Fibroblast of the aortic adventitia (primary cell): ENCODE data around the gene D2HGDH. TPM values are rescaled to one million over a fixed set of nuclear protein-coding genes. Genes with fewer than 3 reads are reported as not detected.
"Not testable (repeated sequence)": the region's sequence is repeated elsewhere in the genome, so short reads cannot be mapped to it uniquely, and the experiment has no call there.

Source experiments
- DNase-seq: peaks from one replicate; pipeline ENCODE4 v3.0.0-alpha.2; 2010; ENCODE audit warnings: low read depth
- H3K4me3 ChIP-seq: 2 replicates; pipeline ENCODE4 v1.5.1; 2011; ENCODE audit warnings: low read depth, mild to moderate bottlenecking, control low read depth, low read length, moderate library complexity
- total RNA-seq: library from RNA; depleted of rRNA; stranded (reverse); fragments of >200 nt; gene quantifications from 2 replicates; pipeline ENCODE4 v1.2.3, GENCODE V29; 2012; ENCODE audit warnings: low replicate concordance
- TF ChIP-seq, protein P1 (sequence below): IDR thresholded peaks from 2 replicates; pipeline ENCODE4 v1.5.1; 2011; ENCODE audit warnings: mild to moderate bottlenecking, low read length, control low read depth, inconsistent platforms; ENCODE audit not compliant: insufficient read depth

D2HGDH gene
- total RNA-seq, 1 donor, result 9.3 TPM

DNA sequence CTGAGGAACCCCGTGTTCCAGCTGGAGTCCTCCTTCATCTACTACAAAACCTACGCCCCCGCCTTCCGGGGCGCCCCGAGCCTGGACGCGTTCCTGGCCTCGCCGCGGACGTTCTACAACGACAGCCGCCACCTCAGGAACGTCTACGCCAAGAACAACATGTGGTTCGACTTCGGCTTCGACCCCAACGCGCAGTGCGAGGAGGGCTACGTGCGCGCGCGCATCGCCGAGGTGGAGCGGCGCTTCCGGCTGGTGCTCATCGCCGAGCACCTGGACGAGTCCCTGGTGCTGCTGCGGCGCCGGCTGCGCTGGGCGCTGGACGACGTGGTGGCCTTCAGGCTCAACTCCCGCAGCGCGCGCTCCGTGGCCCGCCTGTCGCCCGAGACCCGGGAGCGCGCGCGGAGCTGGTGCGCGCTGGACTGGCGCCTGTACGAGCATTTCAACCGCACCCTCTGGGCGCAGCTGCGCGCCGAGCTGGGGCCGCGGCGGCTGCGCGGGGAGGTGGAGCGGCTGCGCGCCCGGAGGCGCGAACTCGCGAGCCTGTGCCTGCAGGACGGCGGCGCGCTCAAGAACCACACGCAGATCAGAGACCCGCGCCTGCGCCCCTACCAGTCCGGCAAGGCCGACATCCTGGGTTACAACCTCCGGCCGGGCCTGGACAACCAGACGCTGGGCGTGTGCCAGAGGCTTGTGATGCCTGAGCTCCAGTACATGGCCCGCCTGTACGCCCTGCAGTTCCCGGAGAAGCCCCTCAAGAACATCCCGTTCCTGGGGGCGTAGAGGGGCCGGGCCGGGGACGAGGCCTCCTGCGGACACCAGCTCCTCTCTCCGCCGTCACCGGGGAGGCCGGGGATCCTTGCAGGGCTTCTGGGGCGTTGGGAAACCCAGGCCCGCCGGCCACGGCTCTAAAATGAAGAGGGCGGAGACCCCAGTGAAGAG, 69.2 kb downstream of the D2HGDH start:
- peak overlapping the region; percentile 53 for H3K4me3 ChIP-seq
- TF ChIP-seq, protein P1, sequence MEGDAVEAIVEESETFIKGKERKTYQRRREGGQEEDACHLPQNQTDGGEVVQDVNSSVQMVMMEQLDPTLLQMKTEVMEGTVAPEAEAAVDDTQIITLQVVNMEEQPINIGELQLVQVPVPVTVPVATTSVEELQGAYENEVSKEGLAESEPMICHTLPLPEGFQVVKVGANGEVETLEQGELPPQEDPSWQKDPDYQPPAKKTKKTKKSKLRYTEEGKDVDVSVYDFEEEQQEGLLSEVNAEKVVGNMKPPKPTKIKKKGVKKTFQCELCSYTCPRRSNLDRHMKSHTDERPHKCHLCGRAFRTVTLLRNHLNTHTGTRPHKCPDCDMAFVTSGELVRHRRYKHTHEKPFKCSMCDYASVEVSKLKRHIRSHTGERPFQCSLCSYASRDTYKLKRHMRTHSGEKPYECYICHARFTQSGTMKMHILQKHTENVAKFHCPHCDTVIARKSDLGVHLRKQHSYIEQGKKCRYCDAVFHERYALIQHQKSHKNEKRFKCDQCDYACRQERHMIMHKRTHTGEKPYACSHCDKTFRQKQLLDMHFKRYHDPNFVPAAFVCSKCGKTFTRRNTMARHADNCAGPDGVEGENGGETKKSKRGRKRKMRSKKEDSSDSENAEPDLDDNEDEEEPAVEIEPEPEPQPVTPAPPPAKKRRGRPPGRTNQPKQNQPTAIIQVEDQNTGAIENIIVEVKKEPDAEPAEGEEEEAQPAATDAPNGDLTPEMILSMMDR, result no peak
- peak; percentile 44 for DNase-seq

DNA sequence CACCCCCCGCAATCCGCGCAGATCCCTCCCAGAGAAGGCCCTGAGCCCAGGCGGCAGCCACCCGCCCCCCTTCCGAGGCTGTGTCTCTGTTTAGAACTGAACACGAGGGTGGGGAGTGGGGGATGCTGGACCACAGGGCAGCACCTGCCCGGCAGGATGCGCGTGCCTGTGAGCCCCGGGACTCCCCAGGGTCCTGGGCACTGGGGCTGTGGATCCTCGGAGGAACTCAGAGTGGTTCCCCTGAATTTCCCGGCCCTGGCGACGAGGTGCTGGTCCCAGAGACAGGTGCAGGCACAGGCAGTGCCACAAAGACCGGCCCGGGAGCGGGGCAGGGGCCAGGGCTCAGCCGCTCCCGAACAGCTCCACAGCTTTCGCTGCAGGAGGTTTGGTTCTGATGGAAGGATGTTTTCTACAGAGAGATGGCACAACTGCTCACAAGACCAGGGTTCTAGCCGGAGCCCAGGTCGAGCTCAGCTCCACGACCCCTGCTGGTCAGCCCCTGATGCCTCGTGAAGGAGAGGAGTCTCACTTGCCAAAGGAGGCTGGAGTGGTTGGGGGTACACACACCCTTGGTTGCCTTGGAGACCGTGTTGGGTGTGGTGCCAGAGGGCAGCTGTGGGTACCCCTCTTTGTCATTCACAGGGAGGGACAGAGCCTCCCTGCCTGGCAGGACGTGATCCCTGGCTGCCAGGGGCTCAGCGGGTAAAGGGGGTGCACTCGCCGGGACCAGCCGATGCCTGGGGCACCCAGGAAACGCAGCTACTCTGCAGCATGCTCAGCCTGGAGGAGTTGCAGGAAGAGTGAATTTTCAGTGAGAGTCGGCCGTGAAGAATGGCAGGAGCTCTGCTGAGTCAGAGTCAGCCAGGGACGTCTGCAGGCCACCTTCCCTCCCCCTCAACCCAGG, 70.1 kb downstream of the D2HGDH start:
- DNase-seq, result no peak
- H3K4me3 ChIP-seq, result peak overlapping the region; percentile 53
- TF ChIP-seq, protein P1, result no peak

DNA sequence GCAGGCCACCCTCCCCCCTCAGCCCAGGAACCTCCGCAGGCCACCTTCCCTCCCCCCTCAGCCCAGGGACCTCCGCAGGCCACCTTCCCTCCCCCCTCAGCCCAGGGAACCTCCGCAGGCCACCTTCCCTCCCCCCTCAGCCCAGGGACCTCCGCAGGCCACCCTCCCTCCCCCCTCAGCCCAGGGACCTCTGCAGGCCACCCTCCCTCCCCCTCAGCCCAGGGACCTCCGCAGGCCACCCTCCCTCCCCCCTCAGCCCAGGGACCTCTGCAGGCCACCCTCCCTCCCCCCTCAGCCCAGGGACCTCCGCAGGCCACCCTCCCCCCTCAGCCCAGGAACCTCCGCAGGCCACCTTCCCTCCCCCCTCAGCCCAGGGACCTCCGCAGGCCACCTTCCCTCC, 71.8 kb downstream of the D2HGDH start:
- not testable (repeated sequence) for DNase-seq, H3K4me3 ChIP-seq

DNA sequence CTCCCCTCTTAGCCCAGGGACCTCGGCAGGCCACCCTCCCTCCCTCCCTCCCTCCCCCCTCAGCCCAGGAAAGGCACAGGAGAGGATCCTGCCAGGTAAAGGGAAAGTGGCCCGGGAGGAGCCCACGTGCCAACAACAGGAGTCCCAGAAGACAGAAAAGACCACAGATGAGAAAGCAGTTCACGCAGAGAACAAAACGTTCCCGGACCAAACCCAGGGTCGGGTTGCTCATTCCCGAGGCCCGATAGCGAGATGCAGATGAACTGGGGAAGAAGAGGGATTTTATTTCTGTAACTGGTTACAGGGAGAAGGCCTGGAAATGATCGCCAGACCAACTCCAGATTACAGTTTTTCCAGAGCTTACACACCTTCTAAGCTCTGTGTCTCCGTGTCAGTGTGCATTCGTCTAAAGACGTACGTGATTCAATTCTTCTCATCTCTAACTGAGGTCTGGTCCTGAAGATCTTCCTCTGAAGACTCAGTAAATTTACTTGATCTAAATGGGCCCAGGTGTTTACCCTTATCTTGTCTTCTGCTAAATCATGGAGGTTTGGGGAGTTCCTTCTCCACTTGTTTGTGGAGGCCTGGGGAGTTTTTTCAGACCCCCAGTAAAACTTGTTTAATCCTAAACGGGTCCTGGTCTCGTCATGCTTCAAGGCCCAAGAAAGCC, 73.8 kb downstream of the D2HGDH start:
- TF ChIP-seq, protein P1, result no peak
- no peak overlapping the region for H3K4me3 ChIP-seq
- DNase-seq, result no peak

DNA sequence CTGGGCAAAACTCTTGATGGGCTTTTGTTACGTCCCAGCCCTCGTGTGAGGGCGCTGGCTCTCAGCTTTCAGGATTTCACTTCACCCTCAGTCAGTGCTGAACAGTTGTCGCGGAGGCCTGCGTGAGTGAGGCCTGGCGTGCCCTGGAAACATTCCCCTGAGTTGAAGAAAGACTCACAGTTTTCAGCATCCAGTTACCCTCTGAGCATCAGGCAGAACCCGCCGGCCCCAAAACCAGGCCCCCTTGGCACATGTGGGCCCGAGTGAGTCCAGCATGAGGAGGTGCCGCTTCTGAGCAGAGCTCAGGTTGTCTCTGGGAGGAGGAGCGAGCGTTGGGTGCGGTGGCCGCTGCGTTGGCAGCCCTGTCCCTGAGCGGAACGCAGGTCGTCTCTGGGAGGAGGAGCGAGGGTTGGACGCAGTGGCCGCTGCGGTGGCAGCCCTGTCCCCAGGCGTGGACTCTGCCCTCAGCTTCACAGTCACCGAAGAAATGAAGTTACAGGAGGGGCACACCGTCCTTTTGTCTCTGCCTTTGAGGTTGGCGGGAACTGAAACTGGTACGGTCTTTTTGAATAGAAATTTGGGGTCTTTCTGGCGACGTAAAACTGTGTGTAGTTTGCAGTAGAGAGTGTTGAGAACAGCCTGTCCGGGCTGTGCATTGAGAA, 74.4 kb downstream of the D2HGDH start, which contains the start of gene NEU4:
TSS of gene NEU4 (plus strand) at position 473 of the 662 bp plus-strand sequence. CDS start 5,292 bp downstream, outside the sequence.
- H3K4me3 ChIP-seq, result no peak within 1 kb of the TSS
- no peak for DNase-seq
- TF ChIP-seq, protein P1, result no peak

DNA sequence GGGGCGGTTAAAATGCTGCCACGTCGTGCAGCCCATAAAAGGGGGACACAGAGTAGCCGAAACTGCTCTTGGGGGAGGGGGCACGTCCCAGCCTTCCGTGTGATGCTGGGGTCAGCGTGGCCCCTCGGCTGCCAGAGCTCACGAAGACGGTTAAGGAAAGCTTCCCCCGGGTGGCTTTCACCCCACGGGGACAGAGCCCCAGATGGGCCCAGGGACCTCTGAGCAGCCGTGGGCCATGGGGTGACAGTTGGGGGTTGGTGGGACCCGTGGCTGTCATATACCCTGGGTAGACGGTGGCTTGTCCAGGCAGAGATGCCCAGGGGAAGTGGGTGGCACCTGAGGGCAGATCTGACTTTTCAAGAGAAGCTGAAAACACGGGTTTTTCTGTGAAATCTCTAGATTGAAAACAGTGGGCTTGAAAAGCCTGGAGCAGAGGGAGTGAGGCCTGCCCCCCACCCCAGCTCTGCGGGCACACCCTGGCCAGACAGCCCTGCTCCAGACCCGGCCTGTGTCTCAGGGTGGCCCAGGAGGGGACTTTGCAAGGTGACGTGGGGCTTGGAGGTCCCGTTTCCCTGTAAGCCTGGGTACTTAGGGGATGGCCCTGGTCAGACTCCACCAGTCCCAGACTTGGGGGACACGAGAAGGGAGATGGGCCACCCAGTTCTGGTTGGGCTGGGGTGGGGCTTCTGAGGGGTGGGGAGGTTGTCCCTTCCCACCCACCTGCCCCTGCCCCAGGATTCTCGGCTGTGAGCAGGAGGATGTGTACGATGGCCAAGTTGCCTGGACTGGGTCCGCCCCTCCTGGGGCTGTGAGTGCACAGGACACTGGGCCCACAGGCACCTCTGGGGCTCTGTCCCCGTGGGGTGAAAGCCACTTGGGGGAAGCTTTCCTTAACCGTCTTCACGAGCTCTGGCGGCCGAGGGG, 75.2 kb downstream of the D2HGDH start:
- no peak overlapping the region for H3K4me3 ChIP-seq
- DNase-seq, result no peak
- TF ChIP-seq, protein P1, result no peak
